Hepatocyte (in vitro differentiated cells): ENCODE results near the gene SLC24A1. TPM values are rescaled to one million over a fixed set of nuclear protein-coding genes. Genes with fewer than 3 reads are reported as not detected.
A peak's percentile ranks its signal among the peaks of the same experiment; 100 is the strongest.

Experiments used
- DNase-seq: peaks from one replicate; pipeline ENCODE4 v3.0.0-alpha.2; 2016; ENCODE audit warnings: low spot score
- H2AFZ ChIP-seq: fragments of 200-600 bp; sonication (generic); 2 replicates; pipeline ENCODE4 v1.6.0; 2016; ENCODE audit warnings: antibody characterized with exemption, mild to moderate bottlenecking
- H3K27ac ChIP-seq: fragments of 200-600 bp; sonication (generic); 2 replicates; pipeline ENCODE4 v1.5.1; 2016; ENCODE audit warnings: mild to moderate bottlenecking
- H3K27me3 ChIP-seq: fragments of 200-600 bp; sonication (generic); 2 replicates; pipeline ENCODE4 v1.6.1; 2016
- H3K36me3 ChIP-seq: fragments of 200-600 bp; sonication (generic); replicated peaks from 2 replicates; pipeline ENCODE4 v1.5.1; 2016; ENCODE audit warnings: low read depth; ENCODE audit not compliant: insufficient read depth
- H3K4me1 ChIP-seq: fragments of 200-600 bp; sonication (generic); 2 replicates; pipeline ENCODE4 v1.5.1; 2016; ENCODE audit warnings: mild to moderate bottlenecking, moderate library complexity; ENCODE audit not compliant: insufficient read depth
- H3K4me2 ChIP-seq: fragments of 200-600 bp; sonication (generic); 2 replicates; pipeline ENCODE4 v1.6.0; 2016
- H3K4me3 ChIP-seq: fragments of 200-600 bp; sonication (generic); 2 replicates; pipeline ENCODE4 v1.5.1; 2016; ENCODE audit warnings: mild to moderate bottlenecking
- H3K79me2 ChIP-seq: fragments of 200-600 bp; sonication (generic); 2 replicates; pipeline ENCODE4 v1.6.0; 2017; ENCODE audit warnings: mild to moderate bottlenecking
- H3K9me2 ChIP-seq: fragments of 200-600 bp; sonication (generic); replicated peaks from 2 replicates; pipeline ENCODE4 v1.6.0; 2017; ENCODE audit warnings: mild to moderate bottlenecking; ENCODE audit not compliant: insufficient read depth
- H3K9me3 ChIP-seq: fragments of 200-600 bp; sonication (generic); 2 replicates; pipeline ENCODE4 v1.5.1; 2016; ENCODE audit warnings: low read depth, mild to moderate bottlenecking
- H4K20me1 ChIP-seq: fragments of 200-600 bp; sonication (generic); 2 replicates; pipeline ENCODE4 v1.6.0; 2016; ENCODE audit warnings: mild to moderate bottlenecking; ENCODE audit not compliant: insufficient read depth, poor library complexity, severe bottlenecking
- EZH2 ChIP-seq: fragments of 200-600 bp; sonication (generic); IDR thresholded peaks from 2 replicates; pipeline ENCODE4 v1.6.1; 2016; ENCODE audit warnings: antibody characterized with exemption, mild to moderate bottlenecking, borderline replicate concordance
- EZH2phosphoT487 ChIP-seq: fragments of 200-600 bp; sonication (generic); IDR thresholded peaks from one replicate; pipeline ENCODE4 v1.6.1; 2018; ENCODE audit warnings: antibody characterized with exemption, mild to moderate bottlenecking, low read depth, moderate library complexity; ENCODE audit not compliant: unreplicated experiment, severe bottlenecking
- WGBS: methylation state at CpG from one replicate; pipeline ENCODE4 v1.1.6; 2016; ENCODE audit warnings: low lambda C conversion rate; ENCODE audit errors: missing lambda C conversion rate; 5-methylcytosine and 5-hydroxymethylcytosine counted together
- polyA plus RNA-seq: library from polyadenylated mRNA; unstranded; fragments of >200 nt; fragmentation: Nextera tagmentation; extraction: Ambion mirVana; gene quantifications from 2 replicates; pipeline ENCODE4 v1.2.1, GENCODE V29; 2016
- total RNA-seq: library from RNA; depleted of rRNA; stranded (reverse); fragments of >200 nt; gene quantifications from 2 replicates; pipeline ENCODE4 v1.2.3, GENCODE V29; 2014
- TF ChIP-seq, protein P1 (sequence below): fragments of 200-600 bp; sonication (generic); IDR thresholded peaks from 2 replicates; pipeline ENCODE4 v1.5.1; 2016; ENCODE audit warnings: antibody characterized with exemption, mild to moderate bottlenecking; ENCODE audit not compliant: poor library complexity

Gene SLC24A1
- total and polyA plus RNA-seq, 2 experiments from 2014 or later: 3.6 to 7.4 TPM

DNA sequence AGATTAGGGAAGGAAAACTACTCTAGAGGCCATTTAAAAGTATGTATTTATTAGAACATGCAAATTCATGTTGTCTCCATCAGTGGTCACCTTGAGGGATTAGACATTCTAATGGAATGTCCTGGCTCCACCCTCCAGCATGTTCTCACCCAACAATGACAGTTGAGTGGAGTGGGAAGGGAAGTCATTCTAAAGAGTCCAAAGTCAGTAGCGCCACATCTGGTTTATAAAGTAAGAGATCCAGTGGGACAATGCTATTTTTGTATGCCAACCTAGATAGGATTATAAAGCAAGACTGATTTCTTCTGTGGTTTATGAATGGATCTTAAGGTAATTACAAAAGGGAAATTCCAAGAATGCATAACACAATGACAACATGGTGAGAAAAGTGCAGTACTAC, 33.3 kb downstream of the SLC24A1 start:
- H3K27ac ChIP-seq: no peak overlapping the region
- no peaks in the 10 kb centered on the region for H3K36me3 ChIP-seq
- no peak for TF ChIP-seq EZH2phosphoT487
- TF ChIP-seq, protein P1, sequence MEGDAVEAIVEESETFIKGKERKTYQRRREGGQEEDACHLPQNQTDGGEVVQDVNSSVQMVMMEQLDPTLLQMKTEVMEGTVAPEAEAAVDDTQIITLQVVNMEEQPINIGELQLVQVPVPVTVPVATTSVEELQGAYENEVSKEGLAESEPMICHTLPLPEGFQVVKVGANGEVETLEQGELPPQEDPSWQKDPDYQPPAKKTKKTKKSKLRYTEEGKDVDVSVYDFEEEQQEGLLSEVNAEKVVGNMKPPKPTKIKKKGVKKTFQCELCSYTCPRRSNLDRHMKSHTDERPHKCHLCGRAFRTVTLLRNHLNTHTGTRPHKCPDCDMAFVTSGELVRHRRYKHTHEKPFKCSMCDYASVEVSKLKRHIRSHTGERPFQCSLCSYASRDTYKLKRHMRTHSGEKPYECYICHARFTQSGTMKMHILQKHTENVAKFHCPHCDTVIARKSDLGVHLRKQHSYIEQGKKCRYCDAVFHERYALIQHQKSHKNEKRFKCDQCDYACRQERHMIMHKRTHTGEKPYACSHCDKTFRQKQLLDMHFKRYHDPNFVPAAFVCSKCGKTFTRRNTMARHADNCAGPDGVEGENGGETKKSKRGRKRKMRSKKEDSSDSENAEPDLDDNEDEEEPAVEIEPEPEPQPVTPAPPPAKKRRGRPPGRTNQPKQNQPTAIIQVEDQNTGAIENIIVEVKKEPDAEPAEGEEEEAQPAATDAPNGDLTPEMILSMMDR: no peak
- no peak for TF ChIP-seq EZH2

DNA sequence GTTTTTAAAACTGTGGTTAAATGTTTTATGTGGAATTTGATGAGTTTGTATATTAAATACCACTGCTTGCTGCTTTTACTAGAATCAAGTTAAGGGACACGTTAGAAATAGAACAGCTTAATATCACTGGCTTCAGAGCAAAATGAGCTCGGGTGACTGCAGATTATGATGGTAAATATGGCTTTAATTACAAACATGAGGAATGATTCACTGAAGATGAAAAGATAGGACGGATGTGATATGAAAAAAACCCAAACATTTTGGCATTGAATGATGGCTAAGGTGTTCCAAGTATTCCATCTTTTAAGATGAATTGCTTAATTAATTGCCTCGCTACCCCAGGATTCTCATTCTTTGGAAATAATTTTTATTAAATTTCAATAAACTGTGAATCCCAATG, 33.7 kb downstream of the SLC24A1 start:
- H3K27ac ChIP-seq: no peak overlapping the region
- TF ChIP-seq EZH2: no peak
- TF ChIP-seq, protein P1: no peak
- TF ChIP-seq EZH2phosphoT487: no peak
- no peaks in the 10 kb centered on the region for H3K27me3 ChIP-seq
- H3K4me3 ChIP-seq: no peak overlapping the region
- DNase-seq: no peak
- no peaks in the 10 kb centered on the region for H3K4me1 ChIP-seq
- H4K20me1 ChIP-seq: no peaks in the 10 kb centered on the region
- H3K79me2 ChIP-seq: no peaks in the 10 kb centered on the region
- H3K9me2 ChIP-seq: no peaks in the 10 kb centered on the region
- no peak overlapping the region for H3K4me2 ChIP-seq
- no peak overlapping the region for H2AFZ ChIP-seq
- WGBS: 73% methylated on average over 4 of the region's 4 CpGs
- no peaks in the 10 kb centered on the region for H3K36me3 ChIP-seq
- H3K9me3 ChIP-seq: no peaks in the 10 kb centered on the region

More for the DNA sequence above, 33.3 kb downstream of the SLC24A1 start:
- Histone ChIP-seq H3K79me2 (no peaks in the 10 kb centered on the region), H3K4me1 (no peaks in the 10 kb centered on the region), H3K27me3 (no peaks in the 10 kb centered on the region), H2AFZ (no peak overlapping the region), H3K9me3 (no peaks in the 10 kb centered on the region), H3K4me3 (no peak overlapping the region), H3K4me2 (no peak overlapping the region), H3K9me2 (no peaks in the 10 kb centered on the region), H4K20me1 (no peaks in the 10 kb centered on the region)
- DNase-seq: no peak
- WGBS: 100% methylated on average over 1 of the region's 1 CpG

DNA sequence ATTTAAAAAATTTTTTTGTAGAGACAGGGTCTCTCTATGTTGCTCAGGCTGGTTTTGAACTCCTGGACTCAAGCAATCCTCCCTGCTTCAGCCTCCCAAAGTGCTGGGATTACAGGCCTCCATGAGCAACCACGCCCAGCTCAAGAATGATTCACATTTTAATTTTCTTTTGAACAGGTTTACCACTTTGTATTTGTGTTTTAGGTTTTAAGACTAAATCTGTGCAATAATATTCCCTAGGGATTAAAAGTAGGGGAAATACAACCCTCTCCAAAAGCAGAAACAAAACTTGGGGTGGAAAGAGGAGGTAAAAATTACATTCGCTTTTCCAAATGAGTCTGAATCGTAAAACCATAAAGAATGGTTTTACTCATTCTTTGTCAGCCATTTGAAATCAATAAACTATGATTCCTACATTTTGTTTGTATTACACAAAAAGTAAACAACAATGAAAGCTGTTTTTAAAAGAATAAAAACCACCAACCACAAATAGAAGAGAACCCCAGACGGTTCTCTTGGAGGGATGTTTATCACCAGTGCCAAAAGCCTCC, 37.8 kb downstream of the SLC24A1 start:
- Histone ChIP-seq H3K27me3 (no peaks in the 10 kb centered on the region), H4K20me1 (no peaks in the 10 kb centered on the region), H3K4me2 (no peak overlapping the region), H3K27ac (peak overlapping the region; percentile 49), H3K36me3 (no peaks in the 10 kb centered on the region), H3K9me2 (no peaks in the 10 kb centered on the region), H3K9me3 (no peaks in the 10 kb centered on the region), H3K4me3 (no peak overlapping the region), H3K79me2 (no peaks in the 10 kb centered on the region), H3K4me1 (no peaks in the 10 kb centered on the region), H2AFZ (no peak overlapping the region)
- DNase-seq: no peak
- no peak for TF ChIP-seq EZH2
- WGBS: 75% methylated on average over 4 of the region's 4 CpGs

DNA sequence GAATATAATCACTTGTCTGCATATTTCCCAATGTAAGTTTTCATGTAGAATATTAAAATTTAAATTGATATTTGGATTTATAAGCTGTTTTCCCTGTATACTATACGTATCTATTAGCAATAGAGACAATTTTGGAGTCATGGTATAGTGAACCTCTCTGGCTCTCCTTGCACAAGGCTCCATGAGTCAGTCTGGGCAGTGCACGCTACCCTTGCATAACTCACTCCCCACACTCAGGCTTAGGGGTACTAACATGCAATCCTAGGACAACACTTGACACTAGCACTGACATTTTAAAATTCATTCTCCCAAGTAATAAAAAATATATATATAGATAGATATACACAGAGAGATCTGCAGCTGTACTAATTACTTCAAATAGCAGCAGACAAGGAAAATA, 39.2 kb downstream of the SLC24A1 start:
- H3K79me2 ChIP-seq: no peaks in the 10 kb centered on the region
- no peaks in the 10 kb centered on the region for H3K9me2 ChIP-seq
- no peaks in the 10 kb centered on the region for H4K20me1 ChIP-seq
- H3K4me1 ChIP-seq: no peaks in the 10 kb centered on the region
- H3K27ac ChIP-seq: no peak overlapping the region
- WGBS: 85% methylated on average over 2 of the region's 2 CpGs
- H3K9me3 ChIP-seq: no peaks in the 10 kb centered on the region
- H3K36me3 ChIP-seq: no peaks in the 10 kb centered on the region
- H2AFZ ChIP-seq: no peak overlapping the region
- DNase-seq: no peak
- H3K27me3 ChIP-seq: no peaks in the 10 kb centered on the region
- TF ChIP-seq EZH2phosphoT487 (no peak), EZH2 (no peak)
- TF ChIP-seq, protein P1: no peak
- no peak overlapping the region for H3K4me2 ChIP-seq
- no peak overlapping the region for H3K4me3 ChIP-seq
